Measurements from ENCODE around the gene CAB39L. TPM values are rescaled to one million over a fixed set of nuclear protein-coding genes. Genes with fewer than 3 reads are reported as not detected.

CAB39L gene
- total RNA-seq, 1 donor from 2014 or later: 11.4 TPM

DNA sequence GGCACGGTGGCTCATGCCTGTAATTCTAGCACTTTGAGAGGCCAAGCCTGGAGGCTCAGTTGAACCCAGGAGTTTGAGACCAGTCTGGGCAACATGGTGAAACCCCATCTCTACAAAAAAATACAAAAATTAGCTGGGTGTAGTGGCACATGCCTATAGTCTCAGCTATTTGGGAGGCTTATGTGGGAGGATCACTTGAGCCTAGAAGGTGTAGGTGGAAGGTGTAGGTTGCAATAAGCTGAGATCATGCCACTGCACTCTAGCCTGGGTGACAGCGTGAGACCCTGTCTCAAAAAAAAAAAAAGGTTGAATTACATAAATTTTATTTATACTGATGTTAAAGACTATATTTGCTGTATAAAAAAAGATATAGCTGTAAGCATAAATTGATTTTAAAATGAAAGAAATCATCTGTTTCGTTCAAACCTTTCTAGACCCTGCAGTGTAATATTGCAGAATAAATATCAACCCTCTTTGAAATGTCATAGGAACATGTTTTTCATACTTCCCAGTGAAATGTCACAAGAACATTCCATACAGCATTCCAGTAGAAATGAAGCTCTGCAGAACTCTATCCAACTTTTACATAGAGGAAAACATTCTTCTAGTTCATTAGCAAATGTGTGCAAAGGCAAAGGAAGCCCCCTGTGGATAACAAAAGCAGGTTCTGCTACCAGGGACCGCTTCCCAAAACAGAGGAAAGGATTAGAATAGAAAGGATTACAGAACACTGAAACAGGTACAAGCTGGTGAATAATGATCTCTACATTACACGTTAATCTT is 76.0 kb downstream of the CAB39L start:
- DNase-seq (ENCODE audit: extremely low spot score, unreplicated experiment): no peak
- Mint-ChIP-seq H3K27ac (no peak overlapping the region), H3K36me3 (peaks cover 16% of the 10 kb centered on the region), H3K4me3 (peak overlapping the region; percentile 16), H3K27me3 (no peaks in the 10 kb centered on the region), H3K9me3 (peaks cover 9% of the 10 kb centered on the region), H3K4me1 (ENCODE audit: unreplicated experiment) (peaks cover 16% of the 10 kb centered on the region)
- TF ChIP-seq, protein P1, sequence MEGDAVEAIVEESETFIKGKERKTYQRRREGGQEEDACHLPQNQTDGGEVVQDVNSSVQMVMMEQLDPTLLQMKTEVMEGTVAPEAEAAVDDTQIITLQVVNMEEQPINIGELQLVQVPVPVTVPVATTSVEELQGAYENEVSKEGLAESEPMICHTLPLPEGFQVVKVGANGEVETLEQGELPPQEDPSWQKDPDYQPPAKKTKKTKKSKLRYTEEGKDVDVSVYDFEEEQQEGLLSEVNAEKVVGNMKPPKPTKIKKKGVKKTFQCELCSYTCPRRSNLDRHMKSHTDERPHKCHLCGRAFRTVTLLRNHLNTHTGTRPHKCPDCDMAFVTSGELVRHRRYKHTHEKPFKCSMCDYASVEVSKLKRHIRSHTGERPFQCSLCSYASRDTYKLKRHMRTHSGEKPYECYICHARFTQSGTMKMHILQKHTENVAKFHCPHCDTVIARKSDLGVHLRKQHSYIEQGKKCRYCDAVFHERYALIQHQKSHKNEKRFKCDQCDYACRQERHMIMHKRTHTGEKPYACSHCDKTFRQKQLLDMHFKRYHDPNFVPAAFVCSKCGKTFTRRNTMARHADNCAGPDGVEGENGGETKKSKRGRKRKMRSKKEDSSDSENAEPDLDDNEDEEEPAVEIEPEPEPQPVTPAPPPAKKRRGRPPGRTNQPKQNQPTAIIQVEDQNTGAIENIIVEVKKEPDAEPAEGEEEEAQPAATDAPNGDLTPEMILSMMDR (conservative IDR thresholded peaks at IDR 0.05): no peak

GRCh38 chr13:49366841-49367240 is 77.0 kb downstream of the CAB39L start:
- Mint-ChIP-seq H3K9me3 (peaks cover 9% of the 10 kb centered on the region), H3K27me3 (no peaks in the 10 kb centered on the region), H3K4me1 (ENCODE audit: unreplicated experiment) (peaks cover 8% of the 10 kb centered on the region), H3K4me3 (no peak overlapping the region), H3K36me3 (peaks cover 19% of the 10 kb centered on the region), H3K27ac (no peak overlapping the region)
- no peak for DNase-seq (ENCODE audit: extremely low spot score, unreplicated experiment)
- TF ChIP-seq, protein P1 (conservative IDR thresholded peaks at IDR 0.05): no peak

GRCh38 chr13:49357694-49358093 is 86.2 kb downstream of the CAB39L start:
- DNase-seq (ENCODE audit: extremely low spot score, unreplicated experiment): no peak
- Mint-ChIP-seq H3K36me3 (peaks cover 24% of the 10 kb centered on the region), H3K27ac (no peak overlapping the region), H3K4me3 (no peak overlapping the region), H3K4me1 (ENCODE audit: unreplicated experiment) (no peaks in the 10 kb centered on the region), H3K9me3 (peaks cover 3% of the 10 kb centered on the region), H3K27me3 (no peaks in the 10 kb centered on the region)
- TF ChIP-seq, protein P1 (conservative IDR thresholded peaks at IDR 0.05): no peak

- DNase-seq (ENCODE audit: extremely low spot score, unreplicated experiment): no peak
- Mint-ChIP-seq H3K36me3 (peaks cover 21% of the 10 kb centered on the region), H3K9me3 (peaks cover 3% of the 10 kb centered on the region), H3K4me1 (ENCODE audit: unreplicated experiment) (no peaks in the 10 kb centered on the region), H3K4me3 (no peak overlapping the region), H3K27ac (no peak overlapping the region), H3K27me3 (no peaks in the 10 kb centered on the region)
- TF ChIP-seq, protein P1 (conservative IDR thresholded peaks at IDR 0.05): no peak
Observed at GRCh38 chr13:49356223-49356622, 87.6 kb downstream of the CAB39L start.

- Mint-ChIP-seq H3K27me3 (no peaks in the 10 kb centered on the region), H3K27ac (no peak overlapping the region), H3K4me3 (no peak overlapping the region), H3K4me1 (ENCODE audit: unreplicated experiment) (no peaks in the 10 kb centered on the region), H3K36me3 (peaks cover 17% of the 10 kb centered on the region), H3K9me3 (peaks cover 3% of the 10 kb centered on the region)
- TF ChIP-seq, protein P1 (conservative IDR thresholded peaks at IDR 0.05): no peak
- no peak for DNase-seq (ENCODE audit: extremely low spot score, unreplicated experiment)
Observed at GRCh38 chr13:49354719-49355118, 89.1 kb downstream of the CAB39L start.
